Uterus (tissue), 4 donors: ENCODE measurements around the gene RASA2. TPM values are rescaled to one million over a fixed set of nuclear protein-coding genes. Genes with fewer than 3 reads are reported as not detected.

Experiments
- DNase-seq, 2 donors: peaks; one replicate each; pipeline ENCODE4 v3.0.0-alpha.2; 2019 to 2020
- H3K27ac ChIP-seq, 2 donors: fragments of 200-600 bp; sonication (generic); 1 replicate in 1 of 2; 2 replicates in 1 of 2; pipeline ENCODE4 v1.5.1; 2016 to 2018
- H3K27me3 ChIP-seq, 2 donors: fragments of 200-600 bp; sonication (generic); one replicate each; pipeline ENCODE4 v1.5.1; 2018 to 2019; ENCODE audit warnings: control low read depth in 1 of 2
- H3K36me3 ChIP-seq, 2 donors: fragments of 200-600 bp; sonication (generic); one replicate each; pipeline ENCODE4 v1.5.1; 2019; ENCODE audit warnings: control low read depth in 1 of 2
- H3K4me1 ChIP-seq, 2 donors: fragments of 200-600 bp; sonication (generic); one replicate each; pipeline ENCODE4 v1.5.1; 2018 to 2019; ENCODE audit warnings: control low read depth in 1 of 2
- H3K4me3 ChIP-seq, 2 donors: fragments of 200-600 bp; sonication (generic); 1 replicate in 1 of 2; 2 replicates in 1 of 2; pipeline ENCODE4 v1.5.1; 2018 to 2019; ENCODE audit warnings: mild to moderate bottlenecking in 1 of 2
- H3K9me3 ChIP-seq, 2 donors: fragments of 200-600 bp; sonication (generic); one replicate each; pipeline ENCODE4 v1.5.1; 2019; ENCODE audit warnings: control low read depth in 1 of 2
- CTCF ChIP-seq, 4 experiments: fragments of 200-600 bp in 2 of 4; fragments of 450-650 bp in 2 of 4; sonication (generic) in 2 of 4; IDR thresholded peaks; one replicate each; pipeline ENCODE4 v1.5.1; 2016 to 2019; ENCODE audit warnings: antibody characterized with exemption in 4 of 4, mild to moderate bottlenecking in 2 of 4, moderate library complexity in 1 of 4
- POLR2A ChIP-seq, 2 donors: fragments of 450-650 bp; IDR thresholded peaks; one replicate each; pipeline ENCODE4 v1.6.1; 2016; ENCODE audit warnings: antibody characterized with exemption in 2 of 2, mild to moderate bottlenecking in 1 of 2, moderate library complexity in 1 of 2
- intact Hi-C: fragments of 100-400 bp; cut with DNase I; formaldehyde crosslinking; loops from one replicate; pipeline ENCODE4 v1.15.1; 2023; ENCODE audit warnings: low total_unique reads
- total RNA-seq, 4 donors: library from RNA; depleted of rRNA in 3 of 4; stranded (reverse); fragments of >200 nt in 3 of 4; gene quantifications; one replicate each; pipeline versions ENCODE4 v1.1.0 to v1.2.4, GENCODE V29; 2014 to 2023
- donor health status: DM: yes; HTN: yes; CAD: no.

RASA2 gene
- total RNA-seq, 4 donors from 2014 or later = 11.3 to 49.4 (median 38.7) TPM

DNA sequence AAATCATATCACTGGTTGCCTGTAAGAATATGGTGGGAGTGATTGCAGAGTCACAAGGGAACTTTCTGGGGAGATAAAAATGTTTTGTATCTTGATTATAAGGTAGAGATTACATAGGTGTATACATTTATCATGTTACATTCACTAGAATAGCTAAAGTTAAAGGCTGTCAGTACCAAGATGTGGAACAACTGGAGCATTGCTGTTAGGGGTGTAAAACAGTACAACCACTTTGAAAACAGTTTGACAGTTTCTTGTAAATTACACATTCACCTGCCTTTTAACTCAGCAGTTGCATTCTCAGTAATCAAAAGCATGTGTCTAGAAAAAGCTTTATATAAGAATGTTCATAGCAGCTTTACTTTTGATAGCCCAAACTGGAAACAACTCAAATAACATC, 27.6 kb downstream of the RASA2 start:
- no peaks in the 10 kb centered on the region for H3K36me3 ChIP-seq

DNA sequence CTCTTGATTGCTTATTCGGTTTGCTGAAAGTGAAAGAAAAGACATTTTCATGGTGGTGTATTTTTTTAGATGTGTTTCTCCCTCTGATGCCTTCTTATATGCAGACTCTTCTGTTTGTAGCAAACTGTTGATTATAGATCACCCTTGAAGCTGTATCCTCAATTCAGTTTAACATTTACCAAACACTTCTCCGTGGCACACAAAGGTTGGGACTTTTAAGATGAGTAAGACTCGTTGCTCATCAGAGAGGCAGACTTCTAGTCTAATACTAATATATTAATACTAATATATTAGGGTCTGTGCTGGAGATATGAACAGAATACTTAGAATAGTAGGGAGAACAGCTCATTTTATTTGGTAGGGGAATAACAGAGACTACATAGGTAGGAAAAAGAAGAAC, 32.8 kb downstream of the RASA2 start:
- Histone ChIP-seq H3K4me1 (no peaks in the 10 kb centered on the region), H3K4me3 (no peak overlapping the region), H3K27ac (no peak overlapping the region), H3K9me3 (no peaks in the 10 kb centered on the region), H3K27me3 (no peaks in the 10 kb centered on the region), H3K36me3 (no peaks in the 10 kb centered on the region)
- DNase-seq = no peak
- intact Hi-C loops = no loop called here
- TF ChIP-seq CTCF (IDR thresholded peaks at IDR 0.05) (no peak), POLR2A (IDR thresholded peaks at IDR 0.05) (no peak)

More for the DNA sequence above, 27.6 kb downstream of the RASA2 start:
- Histone ChIP-seq H3K27ac (no peak overlapping the region), H3K9me3 (no peaks in the 10 kb centered on the region), H3K27me3 (no peaks in the 10 kb centered on the region), H3K4me3 (no peak overlapping the region), H3K4me1 (no peaks in the 10 kb centered on the region)
- DNase-seq = no peak
- TF ChIP-seq CTCF (IDR thresholded peaks at IDR 0.05) (no peak), POLR2A (IDR thresholded peaks at IDR 0.05) (no peak)
- intact Hi-C loops = no loop called here

- no peak for DNase-seq
Observed at GRCh38 chr3:141521781-141522180, 35.0 kb downstream of the RASA2 start.

GRCh38 chr3:141523615-141524375, 37.0 kb downstream of the RASA2 start:
- Histone ChIP-seq H3K4me3 (no peak overlapping the region), H3K27me3 (no peaks in the 10 kb centered on the region), H3K36me3 (no peaks in the 10 kb centered on the region), H3K27ac (no peak overlapping the region), H3K4me1 (no peaks in the 10 kb centered on the region), H3K9me3 (no peaks in the 10 kb centered on the region)
- TF ChIP-seq CTCF (IDR thresholded peaks at IDR 0.05) (no peak), POLR2A (IDR thresholded peaks at IDR 0.05) (no peak)
- intact Hi-C loops = no loop called here
- DNase-seq = no peak

More at GRCh38 chr3:141521781-141522180, 35.0 kb downstream of the RASA2 start:
- Histone ChIP-seq H3K9me3 (no peaks in the 10 kb centered on the region), H3K27ac (no peak overlapping the region), H3K36me3 (no peaks in the 10 kb centered on the region), H3K4me3 (no peak overlapping the region), H3K4me1 (no peaks in the 10 kb centered on the region), H3K27me3 (no peaks in the 10 kb centered on the region)
- TF ChIP-seq POLR2A (IDR thresholded peaks at IDR 0.05) = no peak
- TF ChIP-seq CTCF (IDR thresholded peaks at IDR 0.05) = no peak
- intact Hi-C loops = no loop called here

- no peaks in the 10 kb centered on the region for H3K9me3 ChIP-seq
- no peak for TF ChIP-seq CTCF (IDR thresholded peaks at IDR 0.05)
- TF ChIP-seq POLR2A (IDR thresholded peaks at IDR 0.05) = no peak
- no peak overlapping the region for H3K4me3 ChIP-seq
- no peaks in the 10 kb centered on the region for H3K4me1 ChIP-seq
- no peak overlapping the region for H3K27ac ChIP-seq
- H3K36me3 ChIP-seq = no peaks in the 10 kb centered on the region
- no peaks in the 10 kb centered on the region for H3K27me3 ChIP-seq
- intact Hi-C loops = no loop called here
- no peak for DNase-seq
Observed at GRCh38 chr3:141524988-141525387, 38.2 kb downstream of the RASA2 start.
